Mammary epithelial cell (primary cell): ENCODE measurements around the gene FRY.

Experiments
- CTCF ChIP-seq, 2 donors: IDR thresholded peaks in 1 of 2; conservative IDR thresholded peaks in 1 of 2; 2 replicates each; pipeline ENCODE4 v1.5.1; 2011 to 2012; ENCODE audit warnings: inconsistent platforms in 2 of 2, low read length in 2 of 2, mild to moderate bottlenecking in 2 of 2, control low read depth in 1 of 2, low read depth in 1 of 2; ENCODE audit not compliant: insufficient read depth in 1 of 2; ENCODE audit errors: extremely low read depth in 1 of 2
- EZH2 ChIP-seq: IDR thresholded peaks from 2 replicates; pipeline ENCODE4 v1.6.1; 2012; ENCODE audit warnings: low read length, inconsistent platforms, borderline replicate concordance

GRCh38 chr13:32165796-32166195, 134.2 kb downstream of the FRY start:
- TF ChIP-seq CTCF (conservative IDR thresholded peaks at IDR 0.05 in 1 of 2, IDR thresholded peaks at IDR 0.05 in 1 of 2; ENCODE audit: extremely low read depth in 1 of 2, insufficient read depth in 1 of 2, low read depth in 1 of 2, low read length in 2 of 2) (no peak), EZH2 (no peak)
